GM18517 (cell line): ENCODE measurements around the gene C2CD2.

Experiments used
- ATAC-seq: cut with Tn5 transposase; IDR thresholded peaks from one replicate; pipeline ENCODE4 v1.9.1; 2021; ENCODE audit warnings: mild to moderate bottlenecking, moderate library complexity; ENCODE audit not compliant: unreplicated experiment

Gene C2CD2

GRCh38 chr21:41890355-41890754 lies 63.5 kb downstream of the C2CD2 start:
- ATAC-seq = no peak

- no peak for ATAC-seq
These were observed 65.0 kb downstream of the C2CD2 start for GRCh38 chr21:41888749-41889376.

GRCh38 chr21:41887667-41888066 lies 66.2 kb downstream of the C2CD2 start:
- ATAC-seq = no peak

- no peak for ATAC-seq
These were observed 67.5 kb downstream of the C2CD2 start for GRCh38 chr21:41886328-41886727.

GRCh38 chr21:41885341-41886024 lies 68.3 kb downstream of the C2CD2 start:
- no peak for ATAC-seq

- ATAC-seq = no peak
These were observed 69.3 kb downstream of the C2CD2 start for GRCh38 chr21:41884501-41885030.

GRCh38 chr21:41883582-41883981 lies 70.2 kb downstream of the C2CD2 start:
- ATAC-seq = no peak

GRCh38 chr21:41881051-41881450 lies 72.8 kb downstream of the C2CD2 start:
- no peak for ATAC-seq

- ATAC-seq = no peak
These were observed 73.7 kb downstream of the C2CD2 start for GRCh38 chr21:41880153-41880552.

- peak; percentile 69 for ATAC-seq
These were observed 74.4 kb downstream of the C2CD2 start, which contains the start of gene PRDM15 for GRCh38 chr21:41879190-41879998. Gene PRDM15 (minus strand): TSS chr21:41879344. CDS start chr21:41860363, 18,981 bp downstream.

GRCh38 chr21:41878831-41879189 lies 75.0 kb downstream of the C2CD2 start:
- peak; percentile 67 for ATAC-seq

GRCh38 chr21:41877901-41878830 lies 75.7 kb downstream of the C2CD2 start:
- peak; percentile 27 for ATAC-seq

GRCh38 chr21:41876928-41877652 lies 76.7 kb downstream of the C2CD2 start:
- ATAC-seq = no peak

GRCh38 chr21:41876396-41876795 lies 77.4 kb downstream of the C2CD2 start:
- no peak for ATAC-seq

- no peak for ATAC-seq
These were observed 78.7 kb downstream of the C2CD2 start for GRCh38 chr21:41875086-41875485.

GRCh38 chr21:41874611-41875010 lies 79.2 kb downstream of the C2CD2 start:
- ATAC-seq = no peak

GRCh38 chr21:41873426-41873825 lies 80.4 kb downstream of the C2CD2 start:
- ATAC-seq = no peak

GRCh38 chr21:41873005-41873404 lies 80.8 kb downstream of the C2CD2 start:
- ATAC-seq = no peak

- no peak for ATAC-seq
These were observed 82.4 kb downstream of the C2CD2 start for GRCh38 chr21:41871293-41872030.
